Measurements from ENCODE around the gene ADAMTS2. TPM values are rescaled to one million over a fixed set of nuclear protein-coding genes. Genes with fewer than 3 reads are reported as not detected.

Gene ADAMTS2
- total and polyA plus RNA-seq, 2 donors (not counting 1 experiment from before 2014, with no cell fraction given), result 16.2 to 70.2 TPM

DNA sequence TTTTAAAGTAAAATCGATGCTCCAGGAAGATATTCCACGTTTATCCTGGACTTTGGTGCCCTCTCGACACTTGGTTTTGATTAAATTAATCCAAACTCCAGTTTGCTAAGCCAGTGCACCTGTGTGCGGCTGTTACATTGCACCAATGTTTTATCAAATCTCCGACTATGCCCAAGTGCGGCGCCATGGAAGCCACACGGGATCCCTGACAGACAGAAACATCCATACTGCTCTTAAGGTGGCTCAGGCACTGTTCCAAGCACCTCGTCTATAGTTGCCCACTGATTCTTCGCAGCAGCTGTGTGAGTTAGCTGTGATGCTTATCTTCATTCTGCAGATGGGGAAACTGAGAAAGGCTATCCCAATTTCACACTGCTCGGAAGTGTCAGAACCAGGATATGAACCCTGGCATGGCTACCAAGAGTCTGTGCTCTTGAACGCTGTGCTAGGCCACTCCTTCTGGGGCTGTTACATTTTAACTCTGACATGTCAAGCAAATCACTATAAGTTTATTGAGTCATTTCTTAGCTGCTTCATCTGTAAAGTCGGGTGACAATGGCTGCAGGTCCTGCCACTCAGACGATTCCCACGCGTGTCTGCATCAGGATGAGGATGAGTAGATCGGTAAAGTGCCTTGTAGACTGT is 113.0 kb downstream of the ADAMTS2 start:
- no peak overlapping the region for H3K27ac ChIP-seq (ENCODE audit: insufficient read depth, low read length)
- DNase-seq (ENCODE audit: low read depth in 2 of 2), result no peak
- no peak overlapping the region for H3K4me2 ChIP-seq (ENCODE audit: extremely low read depth, insufficient read depth, low read length)
- no peaks in the 10 kb centered on the region for H3K27me3 ChIP-seq (ENCODE audit: control insufficient read depth, insufficient read depth, low read length)
- no peaks in the 10 kb centered on the region for H3K36me3 ChIP-seq (ENCODE audit: control insufficient read depth, insufficient read depth, low read length)
- no peak for TF ChIP-seq EZH2 (IDR thresholded peaks at IDR 0.05; ENCODE audit: low read length, missing control alignments)
- TF ChIP-seq, protein P1, sequence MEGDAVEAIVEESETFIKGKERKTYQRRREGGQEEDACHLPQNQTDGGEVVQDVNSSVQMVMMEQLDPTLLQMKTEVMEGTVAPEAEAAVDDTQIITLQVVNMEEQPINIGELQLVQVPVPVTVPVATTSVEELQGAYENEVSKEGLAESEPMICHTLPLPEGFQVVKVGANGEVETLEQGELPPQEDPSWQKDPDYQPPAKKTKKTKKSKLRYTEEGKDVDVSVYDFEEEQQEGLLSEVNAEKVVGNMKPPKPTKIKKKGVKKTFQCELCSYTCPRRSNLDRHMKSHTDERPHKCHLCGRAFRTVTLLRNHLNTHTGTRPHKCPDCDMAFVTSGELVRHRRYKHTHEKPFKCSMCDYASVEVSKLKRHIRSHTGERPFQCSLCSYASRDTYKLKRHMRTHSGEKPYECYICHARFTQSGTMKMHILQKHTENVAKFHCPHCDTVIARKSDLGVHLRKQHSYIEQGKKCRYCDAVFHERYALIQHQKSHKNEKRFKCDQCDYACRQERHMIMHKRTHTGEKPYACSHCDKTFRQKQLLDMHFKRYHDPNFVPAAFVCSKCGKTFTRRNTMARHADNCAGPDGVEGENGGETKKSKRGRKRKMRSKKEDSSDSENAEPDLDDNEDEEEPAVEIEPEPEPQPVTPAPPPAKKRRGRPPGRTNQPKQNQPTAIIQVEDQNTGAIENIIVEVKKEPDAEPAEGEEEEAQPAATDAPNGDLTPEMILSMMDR (conservative IDR thresholded peaks at IDR 0.05 in 1 of 2, IDR thresholded peaks at IDR 0.05 in 1 of 2; ENCODE audit: low read depth in 1 of 2, low read length in 2 of 2), result no peak
- no peaks in the 10 kb centered on the region for H3K9me3 ChIP-seq (ENCODE audit: control insufficient read depth, insufficient read depth, low read depth, low read length)
- no peak overlapping the region for H2AFZ ChIP-seq (ENCODE audit: low read length)
- H3K4me3 ChIP-seq (replicated peaks in 1 of 4; ENCODE audit: control extremely low read depth in 1 of 4, insufficient read depth in 1 of 4, low read depth in 3 of 4, low read length in 4 of 4), result no peak overlapping the region
- H3K4me1 ChIP-seq (ENCODE audit: control insufficient read depth, extremely low read depth, insufficient read depth, low read length), result no peaks in the 10 kb centered on the region
- no peaks in the 10 kb centered on the region for H4K20me1 ChIP-seq (ENCODE audit: control insufficient read depth, extremely low read depth, insufficient read depth, low read length)
- no peak overlapping the region for H3K9ac ChIP-seq (ENCODE audit: insufficient read depth, low read length)
- peaks cover 9% of the 10 kb centered on the region for H3K79me2 ChIP-seq (ENCODE audit: control insufficient read depth, insufficient read depth, low read length)

DNA sequence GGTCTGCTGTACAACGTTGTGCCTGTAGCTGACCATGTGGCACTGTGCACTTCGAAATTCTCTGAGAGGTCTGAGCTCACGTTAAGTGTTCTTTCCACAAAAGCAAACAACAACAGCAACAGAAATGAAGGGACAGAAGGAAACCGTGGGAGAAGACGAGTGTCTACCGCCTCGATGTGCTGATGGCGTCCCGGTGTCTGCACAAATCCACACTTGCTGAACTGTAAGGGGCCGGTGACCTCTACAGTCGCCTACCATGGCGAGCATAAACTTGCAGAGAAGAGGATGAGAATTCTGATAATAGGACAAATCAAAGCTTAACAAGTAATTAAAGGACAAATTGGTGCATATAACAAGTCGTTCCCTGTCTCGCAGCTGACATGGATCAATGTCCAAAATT is 114.0 kb downstream of the ADAMTS2 start:
- no peaks in the 10 kb centered on the region for H3K36me3 ChIP-seq (ENCODE audit: control insufficient read depth, insufficient read depth, low read length)
- H3K4me3 ChIP-seq (replicated peaks in 1 of 4; ENCODE audit: control extremely low read depth in 1 of 4, insufficient read depth in 1 of 4, low read depth in 3 of 4, low read length in 4 of 4), result no peak overlapping the region
- TF ChIP-seq, protein P1 (conservative IDR thresholded peaks at IDR 0.05 in 1 of 2, IDR thresholded peaks at IDR 0.05 in 1 of 2; ENCODE audit: low read depth in 1 of 2, low read length in 2 of 2), result no peak
- no peak for TF ChIP-seq EZH2 (IDR thresholded peaks at IDR 0.05; ENCODE audit: low read length, missing control alignments)
- H3K9ac ChIP-seq (ENCODE audit: insufficient read depth, low read length), result no peak overlapping the region
- H3K9me3 ChIP-seq (ENCODE audit: control insufficient read depth, insufficient read depth, low read depth, low read length), result no peaks in the 10 kb centered on the region
- H3K27me3 ChIP-seq (ENCODE audit: control insufficient read depth, insufficient read depth, low read length), result no peaks in the 10 kb centered on the region
- no peak for DNase-seq (ENCODE audit: low read depth in 2 of 2)
- H3K4me1 ChIP-seq (ENCODE audit: control insufficient read depth, extremely low read depth, insufficient read depth, low read length), result no peaks in the 10 kb centered on the region
- H3K4me2 ChIP-seq (ENCODE audit: extremely low read depth, insufficient read depth, low read length), result no peak overlapping the region
- no peak overlapping the region for H2AFZ ChIP-seq (ENCODE audit: low read length)
- peaks cover 9% of the 10 kb centered on the region for H3K79me2 ChIP-seq (ENCODE audit: control insufficient read depth, insufficient read depth, low read length)
- H3K27ac ChIP-seq (ENCODE audit: insufficient read depth, low read length), result no peak overlapping the region
- no peaks in the 10 kb centered on the region for H4K20me1 ChIP-seq (ENCODE audit: control insufficient read depth, extremely low read depth, insufficient read depth, low read length)

DNA sequence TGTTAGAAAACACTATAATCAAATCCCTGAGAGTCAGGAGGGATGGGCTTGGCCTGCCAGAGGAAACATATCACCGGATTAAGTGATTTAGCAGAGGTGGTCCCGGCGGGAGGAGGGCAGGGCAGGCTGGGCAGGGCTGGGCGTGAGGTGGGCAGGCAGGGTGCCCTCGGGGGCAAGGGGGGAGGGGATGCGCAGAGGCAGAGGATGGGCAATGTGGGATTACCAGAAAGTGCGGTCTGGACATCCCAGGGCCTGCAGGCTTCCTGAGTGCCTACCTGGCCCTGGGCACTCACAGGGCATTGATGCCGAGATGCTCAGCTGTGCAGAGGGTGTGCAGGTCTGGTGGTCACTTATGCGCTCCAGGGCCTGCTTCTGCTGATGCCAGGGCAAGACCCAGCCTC is 115.2 kb downstream of the ADAMTS2 start:
- no peaks in the 10 kb centered on the region for H3K9me3 ChIP-seq (ENCODE audit: control insufficient read depth, insufficient read depth, low read depth, low read length)
- no peaks in the 10 kb centered on the region for H4K20me1 ChIP-seq (ENCODE audit: control insufficient read depth, extremely low read depth, insufficient read depth, low read length)
- H3K4me3 ChIP-seq (replicated peaks in 1 of 4; ENCODE audit: control extremely low read depth in 1 of 4, insufficient read depth in 1 of 4, low read depth in 3 of 4, low read length in 4 of 4), result no peak overlapping the region
- no peaks in the 10 kb centered on the region for H3K27me3 ChIP-seq (ENCODE audit: control insufficient read depth, insufficient read depth, low read length)
- H3K79me2 ChIP-seq (ENCODE audit: control insufficient read depth, insufficient read depth, low read length), result peaks cover 5% of the 10 kb centered on the region
- H3K36me3 ChIP-seq (ENCODE audit: control insufficient read depth, insufficient read depth, low read length), result no peaks in the 10 kb centered on the region
- H3K27ac ChIP-seq (ENCODE audit: insufficient read depth, low read length), result no peak overlapping the region
- TF ChIP-seq, protein P1 (conservative IDR thresholded peaks at IDR 0.05 in 1 of 2, IDR thresholded peaks at IDR 0.05 in 1 of 2; ENCODE audit: low read depth in 1 of 2, low read length in 2 of 2), result no peak
- TF ChIP-seq EZH2 (IDR thresholded peaks at IDR 0.05; ENCODE audit: low read length, missing control alignments), result no peak
- H3K4me1 ChIP-seq (ENCODE audit: control insufficient read depth, extremely low read depth, insufficient read depth, low read length), result no peaks in the 10 kb centered on the region
- H3K9ac ChIP-seq (ENCODE audit: insufficient read depth, low read length), result no peak overlapping the region
- H2AFZ ChIP-seq (ENCODE audit: low read length), result no peak overlapping the region
- DNase-seq (ENCODE audit: low read depth in 2 of 2), result no peak
- no peak overlapping the region for H3K4me2 ChIP-seq (ENCODE audit: extremely low read depth, insufficient read depth, low read length)
